GM19351 (cell line): ENCODE results near the gene DEPP1.
A peak's percentile ranks its signal among the peaks of the same experiment; 100 is the strongest.

Experiments
- ATAC-seq: cut with Tn5 transposase; IDR thresholded peaks from one replicate; pipeline ENCODE4 v1.9.1; 2021; ENCODE audit warnings: mild to moderate bottlenecking, moderate library complexity; ENCODE audit not compliant: unreplicated experiment

The DEPP1 gene

DNA sequence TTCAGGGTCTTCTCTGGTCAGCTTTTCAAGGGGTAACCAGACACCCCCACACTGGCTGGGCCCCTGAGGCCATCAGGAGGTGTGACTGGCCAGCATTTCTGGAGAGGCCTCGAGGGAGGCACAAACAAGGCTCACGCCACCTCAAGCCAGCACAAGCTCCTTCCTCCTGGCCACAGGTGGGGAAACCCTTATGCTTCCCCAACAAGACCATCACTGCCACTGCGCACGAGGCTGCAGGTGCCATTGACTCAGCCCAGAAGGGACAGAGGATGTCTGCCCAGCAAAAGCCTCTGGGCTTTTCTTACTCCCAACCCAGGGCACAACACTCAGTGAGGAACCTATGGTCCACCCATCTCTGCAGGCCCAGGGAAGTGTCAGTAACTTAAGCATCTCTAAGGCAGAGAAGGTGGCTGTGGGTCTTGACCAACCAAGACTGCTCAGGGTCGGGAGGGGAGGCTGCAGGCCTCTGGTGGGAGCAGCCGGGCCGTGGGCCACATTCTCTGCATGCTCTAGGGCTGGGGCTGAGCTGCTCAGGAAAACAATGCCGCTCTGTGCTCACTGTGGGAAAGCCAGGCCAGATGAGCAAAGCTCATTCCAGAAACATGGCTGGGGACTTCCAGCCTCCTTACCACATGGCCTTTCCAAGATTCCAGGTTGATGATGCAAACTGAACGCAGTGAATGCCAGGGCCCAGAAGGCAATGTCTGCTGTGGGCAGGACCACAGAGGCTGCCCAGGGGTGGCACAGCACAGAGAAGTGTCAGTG, 43.2 kb downstream of the DEPP1 start:
- no peak for ATAC-seq

DNA sequence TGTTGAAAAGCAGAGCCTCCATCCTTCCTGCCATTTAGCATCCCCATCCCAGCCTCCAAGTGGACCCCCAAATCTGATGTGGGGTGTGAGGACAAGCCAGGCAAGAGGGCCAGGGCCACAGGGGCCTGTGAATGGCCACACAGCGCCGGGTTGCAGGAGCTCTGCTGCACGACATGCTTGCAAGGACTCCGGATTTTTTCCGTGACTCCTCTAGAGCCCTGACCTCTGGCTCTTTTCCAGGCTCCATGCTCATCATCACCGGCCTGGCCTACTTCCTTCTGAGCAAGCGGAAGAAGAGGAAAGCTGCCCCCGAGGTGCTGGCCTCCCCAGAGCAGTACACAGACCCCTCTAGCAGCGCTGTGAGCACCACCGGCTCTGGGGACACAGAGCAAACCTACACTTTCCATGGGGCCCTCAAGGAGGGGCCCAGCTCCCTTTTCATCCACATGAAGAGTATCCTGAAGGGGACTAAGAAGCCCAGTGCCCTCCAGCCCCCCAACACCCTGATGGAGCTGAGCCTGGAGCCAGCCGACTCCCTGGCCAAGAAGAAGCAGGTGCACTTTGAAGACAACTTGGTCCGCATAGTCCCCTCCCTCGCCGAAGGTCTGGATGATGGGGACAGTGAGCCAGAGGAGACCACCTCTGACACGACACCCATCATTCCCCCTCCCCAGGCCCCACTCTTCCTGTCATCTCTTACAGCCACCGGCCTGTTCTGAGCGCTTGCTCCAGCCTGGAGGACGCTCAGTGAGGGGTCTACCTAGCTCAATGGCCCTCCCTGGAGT, 44.0 kb downstream of the DEPP1 start:
- no peak for ATAC-seq

DNA sequence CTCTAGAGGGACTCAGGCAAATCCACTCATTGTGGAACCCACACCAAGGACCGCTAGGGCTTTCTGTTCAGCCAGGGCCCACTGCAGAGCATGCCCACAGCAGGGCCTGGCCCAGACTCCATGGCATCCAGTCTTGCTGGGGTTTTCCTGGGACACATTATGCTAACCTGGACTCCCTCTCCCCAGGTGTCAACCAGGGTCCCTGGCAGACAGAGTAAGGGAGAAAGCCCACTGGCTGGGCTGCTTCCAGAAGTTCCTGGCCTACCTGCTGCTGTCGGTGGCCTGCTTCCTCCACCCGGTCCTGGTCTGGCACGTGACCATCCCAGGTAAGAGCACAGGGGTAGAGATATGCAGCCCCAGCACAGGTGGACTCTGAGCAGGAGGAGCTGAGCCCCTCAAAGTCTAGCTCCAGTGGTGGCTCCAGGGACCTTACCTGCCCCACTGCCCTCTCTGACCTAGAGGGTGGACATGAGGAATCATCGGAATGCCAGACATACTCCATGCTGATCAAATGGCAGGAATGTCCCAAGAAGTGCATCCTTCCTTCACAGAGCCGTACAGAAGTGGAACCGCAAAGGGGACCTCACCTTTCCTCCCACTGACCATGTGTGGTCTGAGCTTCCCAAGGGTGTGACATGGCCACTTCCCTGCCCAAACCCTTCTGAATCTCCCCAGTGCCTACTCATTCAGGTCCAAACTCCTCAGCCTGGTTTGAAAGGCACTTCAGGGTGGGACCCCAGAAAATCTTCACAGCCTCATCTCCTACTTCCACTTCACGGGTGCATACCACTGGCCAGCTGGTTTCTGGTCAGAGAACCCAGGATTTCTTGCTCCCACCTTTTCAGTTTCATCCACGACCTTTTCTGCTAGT, 44.9 kb downstream of the DEPP1 start:
- ATAC-seq: no peak

DNA sequence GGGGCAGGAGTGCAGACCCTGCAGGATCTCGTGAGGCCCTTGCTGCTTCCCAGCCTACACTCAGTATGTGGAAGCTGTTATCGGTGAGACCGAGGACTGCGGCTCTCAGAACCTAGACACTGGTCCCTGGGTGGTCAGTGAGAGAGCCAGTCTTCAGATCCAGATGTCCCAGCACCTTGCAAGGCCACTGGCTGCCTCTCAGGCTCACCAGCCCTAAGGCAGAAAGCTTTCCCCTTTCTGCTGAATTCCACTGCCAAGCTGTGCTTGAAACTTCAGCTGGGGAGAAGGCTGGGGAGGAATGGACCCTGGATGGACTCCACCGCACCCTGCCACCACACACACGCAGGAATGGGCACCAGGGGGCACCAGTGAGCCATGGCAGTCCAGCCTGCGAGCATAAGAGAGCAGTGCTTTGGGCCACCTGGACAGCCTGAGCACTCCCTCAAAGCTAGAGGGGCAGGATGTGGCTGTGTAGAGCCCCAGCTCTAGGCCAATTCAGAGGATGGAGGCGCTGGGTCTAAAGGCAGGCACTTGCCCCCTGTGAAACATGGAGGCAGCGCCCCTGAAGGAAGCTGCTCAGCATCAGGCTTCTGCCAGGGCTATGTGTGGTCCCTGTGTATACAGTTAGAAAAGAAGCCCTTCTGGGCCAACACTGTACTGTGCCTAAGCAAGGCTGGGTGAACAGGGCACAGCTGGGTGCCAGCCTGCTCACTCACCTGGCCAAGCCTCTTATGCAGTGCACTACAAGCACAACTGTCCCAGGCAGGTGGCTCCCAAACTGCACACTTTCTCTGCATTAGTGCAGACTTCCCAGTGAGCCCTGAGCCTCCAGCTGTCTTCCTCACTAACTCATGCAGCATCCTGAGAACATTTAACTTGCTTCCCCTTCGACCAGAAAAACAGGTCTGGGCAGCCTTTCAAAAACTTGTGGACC, 45.8 kb downstream of the DEPP1 start:
- peak; percentile 98 for ATAC-seq

DNA sequence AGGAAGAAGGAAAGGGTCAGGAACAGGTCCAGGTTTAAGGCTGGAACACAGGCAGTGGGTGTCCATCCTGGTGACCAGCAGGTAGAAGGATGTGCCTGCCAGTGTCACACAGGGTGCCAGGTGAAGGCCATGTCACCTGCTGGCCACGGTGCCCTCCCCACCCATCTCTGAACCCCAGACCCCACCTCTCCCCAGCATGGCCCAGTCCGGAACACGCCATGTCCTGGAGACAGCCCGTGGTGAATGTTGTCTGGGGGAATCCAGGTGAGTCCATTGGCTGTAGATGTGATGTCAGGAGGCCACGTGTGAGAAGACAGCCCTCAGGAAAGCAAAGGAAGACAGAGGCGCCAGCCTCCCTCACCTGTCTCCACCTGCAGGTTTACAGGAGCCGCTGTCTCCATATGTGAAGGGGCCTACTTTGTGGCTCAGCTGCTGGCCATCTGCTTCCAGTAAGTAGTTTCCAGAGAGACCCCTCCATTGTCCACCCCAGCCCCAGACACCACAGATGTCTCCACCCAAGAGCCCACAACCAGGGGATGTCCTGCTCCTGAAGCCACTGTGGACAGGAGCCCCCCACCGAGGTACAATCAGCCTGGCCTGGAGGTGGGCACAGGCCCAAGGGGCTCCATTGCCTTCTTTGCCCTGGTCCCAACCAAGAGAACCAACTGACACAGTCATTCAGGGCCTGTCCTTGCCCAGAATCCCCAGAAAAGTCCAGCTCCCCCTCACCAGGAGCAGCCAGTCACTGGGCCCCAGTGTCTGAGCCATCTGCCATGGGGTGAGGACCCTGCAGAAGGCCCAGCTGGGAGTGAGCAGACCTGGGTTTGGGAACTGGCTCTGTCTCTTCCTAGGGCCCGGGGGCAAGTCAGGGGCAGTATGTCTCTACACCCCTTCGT, 46.7 kb downstream of the DEPP1 start:
- ATAC-seq: no peak

DNA sequence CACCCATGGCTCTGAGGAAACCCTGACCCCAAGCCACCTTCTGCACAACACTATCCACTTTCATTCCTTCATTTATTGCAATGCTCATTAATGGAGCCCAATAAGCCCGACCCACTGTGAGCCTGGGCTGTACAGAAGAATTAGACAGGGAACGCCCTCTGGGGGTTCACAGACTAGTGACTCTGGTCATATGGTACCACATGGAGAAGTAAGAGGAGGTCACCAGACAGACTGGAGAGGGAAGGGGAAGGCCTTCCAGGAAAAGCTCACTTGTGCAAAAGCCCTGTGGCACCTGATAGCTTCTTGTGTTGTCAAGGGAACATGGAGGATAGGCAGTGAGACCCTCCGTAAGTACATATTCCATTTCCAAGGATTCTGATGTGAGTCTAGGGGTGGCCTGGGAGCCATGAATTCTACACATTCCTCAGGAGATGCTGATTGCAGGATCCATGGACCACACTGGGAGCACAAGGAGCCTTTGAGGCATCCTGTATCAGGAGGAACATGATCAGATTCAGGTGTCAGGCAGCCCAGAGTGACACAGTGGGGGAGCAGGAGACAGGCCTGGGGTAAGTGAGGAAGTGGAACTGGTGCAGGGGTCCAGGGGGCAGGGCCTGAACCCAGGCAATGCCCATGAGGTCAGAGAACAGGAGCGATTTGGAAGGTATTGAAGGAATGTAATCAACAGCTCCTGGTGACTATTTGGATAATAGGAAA, 47.5 kb downstream of the DEPP1 start:
- ATAC-seq: no peak

DNA sequence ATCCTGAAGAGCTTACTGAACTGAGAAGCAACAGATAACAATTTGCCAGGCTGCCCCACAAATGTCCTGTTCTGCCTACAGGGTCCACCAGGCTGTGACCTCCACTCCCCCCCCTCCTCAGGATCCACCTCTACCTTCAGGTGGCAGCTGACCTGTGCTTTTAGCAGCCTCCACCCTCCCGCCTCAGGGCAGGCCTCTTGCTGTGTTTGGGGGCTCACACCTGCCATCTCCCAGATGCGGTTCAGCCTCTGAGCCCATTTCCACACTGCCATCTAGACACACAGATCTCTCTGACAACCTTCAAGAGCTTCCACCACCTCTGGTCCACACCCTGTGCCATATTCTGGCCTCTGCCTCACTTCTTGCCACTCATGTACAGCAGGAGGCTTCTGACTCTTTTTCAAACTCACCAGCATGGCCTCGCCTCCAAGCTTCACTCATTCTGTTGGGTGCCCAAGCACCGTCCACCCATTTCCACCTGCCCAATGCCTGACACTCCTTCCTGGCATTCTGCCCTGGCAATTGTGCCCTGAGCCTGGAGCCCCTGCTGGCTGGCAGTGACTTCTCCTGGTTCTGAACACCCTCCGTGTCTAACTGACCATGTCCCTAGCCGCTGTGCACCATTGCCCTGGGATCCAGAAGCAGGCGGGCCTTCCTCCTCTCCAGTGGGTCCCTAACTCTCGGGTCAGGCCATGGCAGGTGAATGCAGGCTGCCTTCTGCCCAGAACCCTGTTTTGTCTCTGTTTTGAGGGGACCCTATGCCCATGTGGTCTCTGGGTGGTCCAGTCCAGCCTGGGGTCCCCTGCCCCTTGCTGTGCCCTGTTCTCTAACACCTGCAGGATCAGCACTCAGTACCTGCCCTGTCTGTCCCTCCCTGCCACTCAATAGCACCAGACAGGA, 49.0 kb downstream of the DEPP1 start:
- no peak for ATAC-seq

DNA sequence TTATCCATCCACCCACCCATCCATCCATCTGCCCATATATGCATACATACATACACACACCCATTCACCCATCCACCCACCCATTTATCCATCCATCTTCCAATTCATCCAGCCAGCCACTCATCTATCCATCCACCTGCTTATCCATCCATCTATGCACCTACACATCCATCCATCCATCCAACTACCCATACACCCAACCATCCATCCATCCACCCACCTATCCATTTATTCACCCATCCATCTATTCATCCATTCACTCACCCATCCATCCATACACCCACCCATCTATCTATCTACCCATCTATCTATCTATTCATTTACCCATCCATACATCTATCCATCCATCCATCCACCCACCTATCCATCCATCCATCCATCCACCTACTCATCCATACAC, 50.1 kb downstream of the DEPP1 start:
- no peak for ATAC-seq

DNA sequence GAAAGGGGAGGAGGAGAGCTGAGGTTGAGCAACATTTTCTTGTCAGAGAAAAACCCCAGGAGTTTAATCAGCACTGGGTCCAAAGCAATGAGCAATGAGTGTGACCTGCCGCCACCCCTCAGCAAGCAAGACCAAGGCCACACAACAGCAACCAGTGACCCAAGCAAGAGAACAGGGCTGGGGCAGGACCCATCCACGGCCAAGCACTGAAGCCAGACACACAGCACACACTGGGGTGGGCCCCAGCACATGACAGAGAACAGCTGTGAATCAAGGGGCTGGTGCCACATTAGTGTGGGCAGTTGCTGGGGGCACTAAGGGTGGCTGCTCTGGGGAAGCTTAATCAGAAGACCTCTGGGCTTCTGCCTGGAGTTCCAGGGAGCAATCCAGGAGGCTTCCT, 51.3 kb downstream of the DEPP1 start:
- no peak for ATAC-seq

DNA sequence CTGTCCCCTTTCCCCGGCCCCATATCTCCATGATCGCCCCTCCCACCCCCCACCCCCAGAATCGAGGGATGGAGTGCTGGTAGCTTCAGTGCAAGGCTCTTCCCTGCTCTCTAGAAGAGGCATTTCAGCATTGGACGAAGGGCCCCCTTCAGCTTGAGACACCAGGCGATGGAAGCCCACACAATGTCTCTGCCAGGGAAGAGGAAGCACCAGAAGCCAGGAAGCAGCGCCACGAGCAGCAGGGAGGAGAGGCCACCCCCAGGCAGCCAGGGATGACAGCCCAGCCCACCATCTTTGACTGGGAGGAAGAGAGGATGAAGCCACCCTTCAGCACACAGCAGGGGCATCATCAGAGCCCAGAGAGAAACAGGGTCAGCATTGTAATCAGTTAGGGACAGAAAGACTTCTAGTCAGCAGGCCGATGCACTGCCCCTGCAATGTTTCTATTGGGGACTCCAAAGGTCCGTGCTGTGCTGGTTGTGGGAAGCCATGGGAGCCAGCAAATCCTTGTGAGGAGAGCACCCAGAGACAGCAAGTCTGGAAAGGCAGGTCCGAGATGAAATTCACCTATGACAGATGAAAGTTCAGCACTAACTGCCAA, 51.8 kb downstream of the DEPP1 start:
- ATAC-seq: no peak
